HK-2 (cell line): ENCODE results near the gene AHDC1.
"Not testable (repeated sequence)": the region's sequence is repeated elsewhere in the genome, so short reads cannot be mapped to it uniquely, and the experiment has no call there.

Experiments used
- DNase-seq: peaks from one replicate; pipeline ENCODE4 v3.0.0-alpha.2; 2018; ENCODE audit not compliant: unreplicated experiment

The AHDC1 gene

GRCh38 chr1:27513528-27513927 lies 90.4 kb downstream of the AHDC1 start:
- no peak for DNase-seq

- no peak for DNase-seq
Measured at GRCh38 chr1:27509127-27510080, 94.5 kb downstream of the AHDC1 start.

- DNase-seq, result no peak
Measured at GRCh38 chr1:27507960-27508665, 95.8 kb downstream of the AHDC1 start.

- DNase-seq, result no peak
Measured at GRCh38 chr1:27506703-27507102, 97.2 kb downstream of the AHDC1 start.

GRCh38 chr1:27505420-27505680 lies 98.6 kb downstream of the AHDC1 start:
- no peak for DNase-seq

GRCh38 chr1:27504588-27505419 lies 99.1 kb downstream of the AHDC1 start:
- DNase-seq, result no peak

GRCh38 chr1:27503844-27504587 lies 99.9 kb downstream of the AHDC1 start:
- DNase-seq, result no peak

GRCh38 chr1:27503033-27503432 lies 100.9 kb downstream of the AHDC1 start:
- no peak for DNase-seq

GRCh38 chr1:27501159-27501558 lies 102.8 kb downstream of the AHDC1 start:
- DNase-seq, result not testable (repeated sequence)

GRCh38 chr1:27499142-27499541 lies 104.8 kb downstream of the AHDC1 start:
- DNase-seq, result no peak

GRCh38 chr1:27496604-27497155 lies 107.3 kb downstream of the AHDC1 start:
- DNase-seq, result no peak

- DNase-seq, result no peak
Measured at GRCh38 chr1:27492796-27493195, 111.1 kb downstream of the AHDC1 start.

GRCh38 chr1:27491748-27492700 lies 111.9 kb downstream of the AHDC1 start:
- DNase-seq, result no peak

- peak; percentile 98 for DNase-seq
Measured at GRCh38 chr1:27489973-27490741, 113.8 kb downstream of the AHDC1 start, which contains the start of gene WASF2. TSS of gene WASF2 (minus strand) at chr1:27490167. CDS start at chr1:27428890, 61,277 bp downstream.

- no peak for DNase-seq
Measured at GRCh38 chr1:27489501-27489972, 114.4 kb downstream of the AHDC1 start.

- no peak for DNase-seq
Measured at GRCh38 chr1:27487966-27488884, 115.7 kb downstream of the AHDC1 start.

- no peak for DNase-seq
Measured at GRCh38 chr1:27485363-27485762, 118.6 kb downstream of the AHDC1 start.
